Thoracic aorta (tissue), 2 donors: ENCODE measurements around the gene EGFL6. TPM values are rescaled to one million over a fixed set of nuclear protein-coding genes. Genes with fewer than 3 reads are reported as not detected.

Experiments used
- ATAC-seq: fragments of 150-250 bp; one replicate; pipeline ENCODE4 v1.8.0; 2017; ENCODE audit warnings: low read depth; ENCODE audit not compliant: insufficient number of reproducible peaks, low FRiP score
- DNase-seq: peaks from one replicate; pipeline ENCODE4 v3.0.0-alpha.2; 2020; ENCODE audit warnings: low spot score
- H3K27ac ChIP-seq, 2 donors: fragments of 200-600 bp; sonication (generic); 1 replicate in 1 of 2; 2 replicates in 1 of 2; pipeline ENCODE4 v1.5.1; 2016; ENCODE audit warnings: mild to moderate bottlenecking in 2 of 2, moderate library complexity in 2 of 2
- H3K27me3 ChIP-seq: fragments of 200-600 bp; sonication (generic); replicated peaks from 2 replicates; pipeline ENCODE4 v1.6.0; 2016; ENCODE audit warnings: mild to moderate bottlenecking; ENCODE audit not compliant: insufficient read depth
- H3K36me3 ChIP-seq: fragments of 200-600 bp; sonication (generic); one replicate; pipeline ENCODE4 v1.5.1; 2016
- H3K4me1 ChIP-seq, 2 donors: fragments of 200-600 bp; sonication (generic); 1 replicate in 1 of 2; 2 replicates in 1 of 2; pipeline versions ENCODE4 v1.5.1 to v1.6.0; 2016; ENCODE audit warnings: low read depth in 2 of 2, mild to moderate bottlenecking in 1 of 2; ENCODE audit not compliant: control insufficient read depth in 1 of 2
- H3K4me3 ChIP-seq: fragments of 200-600 bp; sonication (generic); 2 replicates; pipeline ENCODE4 v1.5.1; 2016; ENCODE audit warnings: mild to moderate bottlenecking
- H3K9me3 ChIP-seq: fragments of 200-600 bp; sonication (generic); 2 replicates; pipeline ENCODE4 v1.5.1; 2016
- CTCF ChIP-seq: fragments of 200-600 bp; sonication (generic); IDR thresholded peaks from one replicate; pipeline ENCODE4 v1.5.1; 2019; ENCODE audit warnings: antibody characterized with exemption
- total RNA-seq, 2 donors: library from RNA; depleted of rRNA; stranded (reverse); fragments of >200 nt; gene quantifications; one replicate each; pipeline versions ENCODE4 v1.1.0 to v1.2.3, GENCODE V29; 2016

The EGFL6 gene
- total RNA-seq, 2 donors from 2014 or later = not detected

- H3K4me1 ChIP-seq = no peaks in the 10 kb centered on the region
- ATAC-seq (no peak), DNase-seq (no peak)
- H3K4me3 ChIP-seq = peak overlapping the region; percentile 57
- H3K9me3 ChIP-seq = no peaks in the 10 kb centered on the region
- H3K36me3 ChIP-seq = no peaks in the 10 kb centered on the region
- H3K27me3 ChIP-seq = no peaks in the 10 kb centered on the region
- TF ChIP-seq CTCF = no peak
- no peak overlapping the region for H3K27ac ChIP-seq
These were observed 832 bp downstream of the EGFL6 start for GRCh38 chrX:13570261-13570605.

GRCh38 chrX:13571136-13571535 is 1.7 kb downstream of the EGFL6 start:
- ATAC-seq = no peak
- no peaks in the 10 kb centered on the region for H3K27me3 ChIP-seq

GRCh38 chrX:13574600-13574999 is 5.2 kb downstream of the EGFL6 start:
- no peaks in the 10 kb centered on the region for H3K9me3 ChIP-seq
- no peak overlapping the region for H3K27ac ChIP-seq
- H3K36me3 ChIP-seq = no peaks in the 10 kb centered on the region
- DNase-seq (no peak), ATAC-seq (no peak)
- H3K27me3 ChIP-seq = no peaks in the 10 kb centered on the region
- H3K4me3 ChIP-seq = no peak overlapping the region
- H3K4me1 ChIP-seq = no peaks in the 10 kb centered on the region
- TF ChIP-seq CTCF = no peak

More at GRCh38 chrX:13571136-13571535, 1.7 kb downstream of the EGFL6 start:
- no peaks in the 10 kb centered on the region for H3K9me3 ChIP-seq
- H3K27ac ChIP-seq = no peak overlapping the region
- TF ChIP-seq CTCF = no peak
- H3K4me3 ChIP-seq = no peak overlapping the region
- H3K36me3 ChIP-seq = no peaks in the 10 kb centered on the region
- H3K4me1 ChIP-seq = no peaks in the 10 kb centered on the region
- no peak for DNase-seq

GRCh38 chrX:13579661-13580060 is 10.3 kb downstream of the EGFL6 start:
- ATAC-seq = no peak
- no peak for DNase-seq
- Histone ChIP-seq H3K9me3 (no peaks in the 10 kb centered on the region), H3K4me3 (no peak overlapping the region), H3K27ac (no peak overlapping the region), H3K36me3 (no peaks in the 10 kb centered on the region), H3K27me3 (no peaks in the 10 kb centered on the region), H3K4me1 (no peaks in the 10 kb centered on the region)
- TF ChIP-seq CTCF = no peak

GRCh38 chrX:13581554-13581953 is 12.2 kb downstream of the EGFL6 start:
- no peaks in the 10 kb centered on the region for H3K4me1 ChIP-seq
- no peak overlapping the region for H3K27ac ChIP-seq
- TF ChIP-seq CTCF = no peak
- H3K4me3 ChIP-seq = no peak overlapping the region
- H3K36me3 ChIP-seq = no peaks in the 10 kb centered on the region
- DNase-seq (no peak), ATAC-seq (no peak)
- no peaks in the 10 kb centered on the region for H3K27me3 ChIP-seq
- H3K9me3 ChIP-seq = no peaks in the 10 kb centered on the region
